CD4-positive, alpha-beta T cell treated with Interleukin-6 at 100 ng/mL for 8 hours (primary cell): ENCODE results near the gene TIMM13.
"Not testable (repeated sequence)": the region's sequence is repeated elsewhere in the genome, so short reads cannot be mapped to it uniquely, and the experiment has no call there.

Source experiments
- DNase-seq: peaks from one replicate; pipeline ENCODE4 v3.0.0-alpha.2; 2020; ENCODE audit warnings: mixed read lengths, low spot score

TIMM13 gene

DNA sequence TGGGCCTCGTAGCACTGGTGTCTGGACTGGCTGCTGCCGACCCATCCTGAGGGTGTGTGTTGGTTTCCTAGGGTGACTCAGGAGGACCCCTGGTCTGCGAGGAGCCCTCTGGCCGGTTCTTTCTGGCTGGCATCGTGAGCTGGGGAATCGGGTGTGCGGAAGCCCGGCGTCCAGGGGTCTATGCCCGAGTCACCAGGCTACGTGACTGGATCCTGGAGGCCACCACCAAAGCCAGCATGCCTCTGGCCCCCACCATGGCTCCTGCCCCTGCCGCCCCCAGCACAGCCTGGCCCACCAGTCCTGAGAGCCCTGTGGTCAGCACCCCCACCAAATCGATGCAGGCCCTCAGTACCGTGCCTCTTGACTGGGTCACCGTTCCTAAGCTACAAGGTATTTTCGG is 13.8 kb downstream of the TIMM13 start:
- DNase-seq, result no peak

DNA sequence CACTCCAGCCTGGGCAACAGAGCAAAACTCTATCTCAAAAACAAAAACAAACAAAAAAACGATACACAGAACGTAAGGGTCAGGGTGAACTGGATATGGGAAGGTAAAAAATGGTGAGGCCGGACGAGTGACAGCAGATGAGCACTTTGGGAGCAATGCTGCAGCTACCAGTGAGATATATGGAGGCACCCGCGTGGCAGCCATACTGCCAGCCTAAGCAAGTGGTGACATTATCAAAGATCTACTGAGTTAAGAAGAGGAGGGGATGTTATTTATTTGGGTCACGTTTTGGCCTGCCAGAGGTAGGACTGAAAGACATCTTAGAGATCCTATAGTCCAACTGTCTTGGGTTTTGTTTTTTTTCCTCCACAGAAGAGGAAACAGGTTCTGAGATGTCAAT is 14.2 kb downstream of the TIMM13 start:
- no peak for DNase-seq

DNA sequence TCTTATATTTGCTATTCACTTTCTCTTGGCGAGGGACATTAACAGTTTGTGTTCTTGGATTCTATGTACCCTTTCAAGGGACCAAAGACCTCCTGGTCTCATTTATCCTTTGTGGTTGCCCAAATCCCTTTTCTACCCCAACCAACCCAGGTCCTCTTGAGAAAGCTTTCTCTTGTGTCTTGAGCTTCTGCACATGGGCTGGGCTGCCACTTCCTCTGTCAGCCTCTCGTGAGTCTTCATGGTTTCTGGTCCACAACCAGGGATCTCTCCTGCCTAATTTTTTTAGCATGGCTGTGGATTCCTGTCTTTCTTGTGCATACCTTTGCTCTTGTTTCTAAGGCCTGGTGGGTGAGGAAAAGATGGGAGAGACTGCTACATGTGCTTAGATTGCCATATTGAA is 14.9 kb downstream of the TIMM13 start:
- DNase-seq, result no peak

DNA sequence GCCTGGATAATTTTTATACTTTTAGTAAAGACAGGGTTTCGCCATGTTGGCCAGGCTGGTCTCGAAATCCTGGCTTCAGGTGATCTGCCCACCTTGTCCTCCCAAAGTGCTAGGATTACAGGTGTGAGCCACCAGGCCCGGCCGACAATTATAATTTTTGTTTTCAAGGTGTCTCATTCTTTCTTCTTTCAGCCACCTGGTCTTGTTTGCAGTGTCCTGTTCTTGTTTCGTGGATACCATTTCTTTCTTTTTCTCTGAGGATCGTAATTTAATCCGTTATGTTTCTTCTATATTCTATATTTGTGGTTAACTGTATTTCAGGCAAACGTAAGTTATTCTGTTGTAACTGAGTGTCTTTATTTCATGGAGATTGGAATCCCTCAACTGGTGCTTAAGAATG is 15.7 kb downstream of the TIMM13 start:
- DNase-seq, result no peak

DNA sequence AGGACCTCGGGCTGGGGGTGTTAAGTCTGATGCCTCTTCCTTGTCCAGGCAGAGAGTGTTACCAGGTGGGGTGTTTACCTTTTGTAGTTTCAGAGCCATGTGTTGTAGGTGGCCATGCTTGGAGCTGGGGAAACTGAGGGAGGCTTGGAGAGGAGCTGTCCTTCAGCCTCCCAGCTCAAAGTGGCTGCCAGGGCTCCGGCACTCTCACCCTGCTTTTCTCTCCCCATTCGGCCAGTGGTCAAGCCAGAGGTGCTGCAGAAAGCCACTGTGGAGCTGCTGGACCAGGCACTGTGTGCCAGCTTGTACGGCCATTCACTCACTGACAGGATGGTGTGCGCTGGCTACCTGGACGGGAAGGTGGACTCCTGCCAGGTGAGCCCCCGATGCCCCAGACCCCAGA is 17.4 kb downstream of the TIMM13 start:
- no peak for DNase-seq

DNA sequence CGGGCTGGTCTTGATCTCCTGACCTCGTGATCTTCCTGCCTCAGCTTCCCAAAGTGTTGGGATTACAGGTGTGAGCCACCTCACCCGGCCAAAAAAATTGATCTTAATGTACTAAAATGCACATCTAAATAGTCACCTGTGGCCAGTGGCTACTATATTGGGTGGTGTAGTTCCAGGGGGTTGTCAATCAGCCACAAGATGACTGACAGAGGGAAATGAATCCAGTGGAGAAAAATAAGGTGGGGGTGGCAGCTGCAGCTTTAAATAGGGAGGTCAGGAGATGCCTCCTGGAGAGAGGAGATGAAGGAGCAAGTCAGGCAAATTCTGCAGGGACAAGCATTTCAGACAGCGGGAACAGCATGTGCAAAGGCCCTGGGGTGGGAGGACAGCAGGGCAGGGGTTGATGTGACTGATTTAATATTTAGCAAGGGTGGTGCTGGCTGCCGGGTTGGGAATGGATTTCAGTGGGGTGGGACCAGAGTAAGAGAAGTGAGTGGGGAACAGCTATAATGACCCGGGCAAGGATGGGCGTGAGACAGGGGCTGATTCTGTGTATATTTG is 18.0 kb downstream of the TIMM13 start:
- no peak for DNase-seq

DNA sequence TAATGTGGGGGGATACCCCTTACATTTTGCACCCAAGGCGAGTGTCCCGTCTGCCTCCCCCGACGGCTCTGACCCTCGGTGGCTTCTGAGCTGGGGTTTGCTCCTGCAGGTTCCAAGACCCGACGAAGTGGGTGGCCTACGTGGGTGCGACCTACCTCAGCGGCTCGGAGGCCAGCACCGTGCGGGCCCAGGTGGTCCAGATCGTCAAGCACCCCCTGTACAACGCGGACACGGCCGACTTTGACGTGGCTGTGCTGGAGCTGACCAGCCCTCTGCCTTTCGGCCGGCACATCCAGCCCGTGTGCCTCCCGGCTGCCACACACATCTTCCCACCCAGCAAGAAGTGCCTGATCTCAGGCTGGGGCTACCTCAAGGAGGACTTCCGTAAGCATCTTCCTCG is 19.1 kb downstream of the TIMM13 start:
- DNase-seq, result no peak

DNA sequence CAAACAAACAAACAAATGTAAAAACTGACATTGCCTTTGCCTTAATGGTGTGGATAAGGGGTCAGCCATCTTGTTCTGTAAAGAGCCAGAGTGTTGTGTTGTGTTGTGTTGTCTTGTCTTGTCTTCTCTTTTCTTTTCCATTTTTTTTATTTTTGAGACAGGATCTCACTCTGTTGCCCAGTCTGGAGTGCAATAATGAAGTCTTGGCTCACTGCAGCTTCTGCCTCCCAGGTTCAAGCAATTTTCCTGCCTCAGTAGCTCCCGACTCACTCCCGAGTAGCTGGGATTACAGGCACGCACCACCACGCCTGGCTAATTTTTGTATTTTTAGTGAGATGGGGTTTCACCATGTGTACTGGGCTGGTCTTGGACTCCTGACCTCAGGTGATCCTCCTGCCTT is 27.8 kb downstream of the TIMM13 start:
- no peak for DNase-seq

DNA sequence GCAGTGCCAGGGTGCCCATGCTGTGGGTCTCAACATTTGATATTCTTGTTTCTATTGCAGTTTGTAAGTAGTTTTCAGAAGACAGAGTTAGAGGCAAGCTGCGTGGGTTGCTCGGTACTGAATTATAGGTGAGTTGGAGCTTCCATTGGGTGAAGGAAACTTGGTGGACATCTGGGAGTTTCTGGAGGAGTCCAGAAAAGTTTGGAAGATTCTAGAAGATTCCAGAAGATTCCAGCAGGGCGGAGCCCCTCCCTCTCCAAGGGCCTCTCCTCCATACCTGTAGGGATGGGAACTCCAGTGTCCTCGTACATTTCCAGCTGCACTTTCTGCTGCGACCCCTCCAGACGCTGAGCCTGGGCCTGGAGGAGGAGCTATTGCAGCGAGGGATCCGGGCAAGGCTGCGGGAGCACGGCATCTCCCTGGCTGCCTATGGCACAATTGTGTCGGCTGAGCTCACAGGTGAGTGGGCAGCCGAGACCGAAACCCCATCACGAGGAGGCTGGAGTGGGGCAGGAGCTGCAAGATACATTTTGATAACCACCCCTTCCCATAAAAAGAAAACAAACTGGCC is 28.6 kb downstream of the TIMM13 start:
- DNase-seq, result no peak

DNA sequence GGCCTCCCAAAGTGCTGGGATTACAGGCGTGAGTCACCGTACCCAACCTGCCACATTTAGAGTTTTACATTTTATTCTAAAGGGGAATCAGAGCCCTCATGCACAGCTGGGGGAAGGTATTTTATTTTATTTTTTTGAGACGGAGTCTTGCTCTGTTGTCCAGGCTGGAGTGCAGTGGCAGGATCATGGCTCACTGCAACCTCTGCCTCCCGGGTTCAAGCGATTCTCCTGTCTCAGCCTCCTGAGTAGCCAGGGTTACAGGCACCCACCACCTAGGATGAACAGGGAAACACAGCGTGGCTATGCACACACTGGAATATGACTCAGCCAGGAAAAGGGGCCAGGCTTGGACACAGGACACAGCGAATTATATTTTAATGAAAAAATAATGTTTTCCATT is 30.2 kb downstream of the TIMM13 start:
- DNase-seq, result not testable (repeated sequence)

DNA sequence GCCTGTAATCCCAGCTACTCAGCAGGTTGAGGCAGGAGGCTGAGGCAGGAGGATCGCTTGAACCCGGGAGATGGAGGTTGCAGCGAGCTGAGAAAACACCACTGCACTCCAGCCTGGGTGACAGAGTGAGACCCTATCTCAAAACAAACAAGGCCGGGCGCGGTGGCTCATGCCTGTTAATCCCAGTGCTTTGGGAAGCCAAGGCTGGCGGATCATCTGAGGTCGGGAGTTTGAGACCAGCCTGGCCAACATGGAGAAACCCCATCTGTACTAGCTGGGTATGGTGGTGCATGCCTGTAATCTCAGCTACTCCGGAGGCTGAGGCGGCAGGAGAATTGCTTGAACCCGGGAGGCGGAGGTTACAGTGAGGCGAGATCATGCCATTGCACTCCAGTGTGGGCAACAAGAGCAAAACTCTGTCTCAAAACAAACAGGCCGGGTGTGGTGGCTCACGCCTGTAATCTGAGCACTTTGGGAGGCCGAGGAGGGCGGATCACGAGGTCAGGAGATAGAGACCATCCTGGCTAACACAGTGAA is 32.0 kb downstream of the TIMM13 start:
- not testable (repeated sequence) for DNase-seq

DNA sequence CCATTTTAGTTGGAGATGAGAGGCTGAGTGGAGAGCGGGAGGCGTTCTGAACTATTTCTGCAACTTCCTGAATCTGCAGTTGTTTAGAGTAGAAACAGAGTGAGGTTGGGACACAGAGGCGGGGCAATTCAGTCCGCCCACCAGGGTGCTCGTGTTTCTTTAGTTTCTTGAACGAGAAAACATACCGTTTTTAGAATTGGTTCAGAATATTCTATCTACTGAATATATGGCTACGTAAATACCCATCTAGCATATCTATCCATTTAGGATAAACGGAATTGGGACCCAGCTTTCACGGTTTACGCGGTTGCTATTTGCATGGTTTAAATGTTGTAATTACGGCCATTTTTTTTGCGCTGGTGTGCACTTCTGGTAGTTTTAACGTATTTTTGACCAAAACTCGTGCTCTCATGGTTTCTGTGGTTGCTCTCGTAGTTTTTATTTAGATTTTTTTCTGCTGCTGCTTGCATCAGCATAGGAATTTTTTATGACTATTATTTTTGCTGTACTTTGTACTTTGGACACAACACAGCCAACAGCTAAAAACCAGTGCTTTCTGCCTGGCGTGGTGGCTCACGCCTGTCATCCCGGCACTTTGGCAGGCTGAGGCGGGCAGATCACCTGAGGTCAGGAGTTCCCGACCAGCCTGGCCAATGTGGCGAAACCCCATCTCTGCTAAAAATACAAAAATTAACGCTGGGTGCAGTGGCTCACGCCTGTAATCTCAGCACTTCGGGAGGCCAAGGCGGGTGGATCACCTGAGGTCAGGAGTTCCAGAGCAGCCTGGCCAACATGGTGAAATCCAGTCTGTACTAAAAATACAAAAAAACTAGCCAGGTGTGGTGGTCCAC is 32.7 kb downstream of the TIMM13 start:
- DNase-seq, result no peak

DNA sequence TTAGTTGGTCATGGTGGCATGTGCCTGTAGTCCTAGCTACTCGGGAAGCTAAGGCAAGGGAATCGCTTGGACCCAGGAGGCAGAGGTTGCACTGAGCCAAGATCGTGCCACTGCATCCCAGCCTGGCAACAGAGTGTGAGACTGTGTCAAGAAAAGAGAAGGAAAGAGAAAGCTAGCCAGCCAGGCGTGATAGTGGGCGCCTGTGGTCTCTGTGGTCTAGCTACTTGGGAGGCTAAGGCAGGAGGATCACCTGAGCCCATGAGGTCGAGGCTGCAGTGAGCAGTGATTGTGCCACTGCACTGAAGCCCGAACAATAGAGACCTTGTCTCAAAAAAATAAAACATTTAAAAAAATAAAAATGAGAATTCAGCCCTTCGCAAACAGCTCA is 33.3 kb downstream of the TIMM13 start:
- no peak for DNase-seq

DNA sequence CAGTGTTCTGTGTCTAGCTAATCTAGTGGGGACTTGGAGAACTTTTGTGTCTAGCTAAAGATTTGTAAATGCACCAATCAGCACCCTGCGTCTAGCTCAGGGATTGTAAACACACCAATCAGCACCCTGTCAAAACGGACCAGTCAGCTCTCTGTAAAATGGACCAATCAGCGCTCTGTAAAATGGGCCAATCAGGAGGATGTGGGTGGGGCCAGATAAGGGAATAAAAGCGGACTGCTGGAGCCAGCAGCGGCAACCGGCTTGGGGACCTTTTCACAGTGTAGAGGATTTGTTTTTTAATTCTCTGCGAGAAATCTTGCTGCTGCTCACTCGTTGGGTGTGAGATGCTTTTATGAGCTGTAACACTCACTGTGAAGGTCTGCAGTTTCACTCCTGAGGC is 34.5 kb downstream of the TIMM13 start:
- not testable (repeated sequence) for DNase-seq

DNA sequence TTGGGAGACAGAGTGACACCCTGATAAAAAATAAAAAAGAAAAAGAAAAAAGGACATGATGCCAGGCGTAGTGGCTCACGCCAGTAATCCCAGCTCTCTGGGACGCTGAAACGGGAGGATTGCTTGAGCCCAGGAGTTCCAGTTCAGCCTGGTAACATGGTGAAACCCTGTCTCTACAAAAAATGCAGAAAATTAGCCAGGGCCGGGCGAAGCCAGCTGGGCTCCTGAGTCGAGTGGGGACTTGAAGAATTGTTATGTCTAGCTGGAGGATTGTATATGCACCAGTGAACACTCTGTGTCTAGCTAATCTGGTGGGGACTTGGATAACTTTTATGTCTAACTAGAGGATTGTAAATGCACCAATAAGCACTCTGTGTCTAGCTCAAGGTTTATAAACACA is 35.0 kb downstream of the TIMM13 start:
- DNase-seq, result no peak

DNA sequence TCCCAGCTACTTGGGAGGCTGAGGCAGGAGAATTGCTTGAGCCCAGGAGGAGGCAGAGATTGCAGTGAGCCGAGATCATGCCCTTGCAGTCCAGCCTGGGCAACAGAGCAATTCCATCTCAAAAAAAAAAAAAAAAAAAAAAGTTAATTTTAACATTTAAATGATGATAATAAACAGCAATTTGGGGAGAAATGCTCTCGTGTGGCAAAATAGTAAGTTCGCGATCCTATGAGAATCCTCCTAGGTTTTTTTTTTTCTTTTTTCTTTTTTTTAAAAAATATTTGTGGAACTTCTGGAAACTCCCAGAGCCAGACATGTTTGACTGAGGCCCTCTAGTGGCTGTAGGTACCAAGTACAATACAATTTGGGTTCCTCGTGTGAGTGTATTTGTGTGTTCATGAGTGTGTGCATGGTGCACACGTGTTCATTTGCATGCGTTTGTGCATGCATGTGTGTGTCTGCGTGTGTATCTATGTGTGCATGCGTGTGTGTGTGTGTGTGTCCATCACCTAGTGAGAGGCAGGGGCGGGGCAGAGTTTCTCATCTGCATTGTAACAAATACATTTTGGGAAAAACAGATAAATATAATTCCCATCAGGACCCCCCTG is 36.2 kb downstream of the TIMM13 start:
- DNase-seq, result peak; percentile 67

DNA sequence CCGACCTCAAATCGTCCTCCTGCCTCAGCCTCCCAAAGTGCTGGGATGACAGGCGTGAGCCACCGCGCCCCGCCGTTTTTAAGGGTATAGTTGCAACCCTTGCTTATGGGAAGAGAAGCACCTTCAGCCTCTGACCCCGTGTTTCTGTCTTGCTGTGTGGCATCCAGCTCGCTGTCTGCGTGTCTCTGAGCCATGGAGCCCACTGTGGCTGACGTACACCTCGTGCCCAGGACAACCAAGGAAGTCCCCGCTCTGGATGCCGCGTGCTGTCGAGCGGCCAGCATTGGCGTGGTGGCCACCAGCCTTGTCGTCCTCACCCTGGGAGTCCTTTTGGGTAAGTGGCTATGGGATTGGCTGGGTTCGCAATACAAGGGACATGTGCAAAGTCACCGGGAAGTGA is 37.8 kb downstream of the TIMM13 start:
- no peak for DNase-seq

DNA sequence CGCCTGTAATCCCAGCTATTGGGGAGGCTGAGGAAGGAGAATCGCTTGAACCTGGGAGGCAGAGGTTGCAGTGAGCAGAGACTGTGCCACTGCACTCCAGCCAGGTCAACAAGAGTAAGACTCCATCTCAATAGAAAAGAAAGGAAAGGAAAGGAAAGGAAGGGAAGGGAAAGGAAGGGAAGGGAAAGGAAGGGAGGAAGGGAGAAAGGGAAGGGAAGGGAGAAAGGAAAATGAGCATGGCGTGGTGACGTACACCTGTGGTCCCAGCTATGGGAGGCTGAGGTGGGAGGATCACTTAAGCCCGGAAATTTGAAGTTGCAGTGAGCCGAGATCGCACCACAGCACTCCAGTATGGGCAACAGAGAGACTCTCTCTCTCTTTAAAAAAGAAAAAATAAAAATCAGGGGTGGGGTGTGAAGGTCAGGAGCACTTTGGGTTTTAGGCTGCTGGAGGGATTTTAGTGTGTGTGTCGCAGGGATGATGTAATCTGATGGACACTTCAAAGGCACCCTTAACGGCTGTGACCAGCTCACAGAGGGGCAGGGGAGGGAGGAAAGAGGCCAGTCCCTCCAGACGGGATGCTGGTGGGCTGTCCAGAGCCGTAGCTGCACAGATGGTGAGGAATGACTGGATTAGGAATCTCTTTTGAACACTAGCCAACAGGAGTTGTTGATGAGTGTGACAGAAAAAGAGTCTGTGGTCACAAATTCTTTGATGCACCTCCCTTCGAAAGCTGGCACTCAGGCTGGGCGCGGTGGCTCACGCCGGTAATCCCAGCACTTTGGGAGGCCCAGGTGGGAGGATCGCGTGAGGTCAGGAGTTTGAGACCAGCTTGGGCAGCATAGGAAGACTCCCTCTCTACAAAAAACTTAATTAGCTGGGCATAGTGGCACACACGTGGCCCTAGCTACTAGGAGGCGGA is 39.8 kb downstream of the TIMM13 start:
- DNase-seq, result no peak

DNA sequence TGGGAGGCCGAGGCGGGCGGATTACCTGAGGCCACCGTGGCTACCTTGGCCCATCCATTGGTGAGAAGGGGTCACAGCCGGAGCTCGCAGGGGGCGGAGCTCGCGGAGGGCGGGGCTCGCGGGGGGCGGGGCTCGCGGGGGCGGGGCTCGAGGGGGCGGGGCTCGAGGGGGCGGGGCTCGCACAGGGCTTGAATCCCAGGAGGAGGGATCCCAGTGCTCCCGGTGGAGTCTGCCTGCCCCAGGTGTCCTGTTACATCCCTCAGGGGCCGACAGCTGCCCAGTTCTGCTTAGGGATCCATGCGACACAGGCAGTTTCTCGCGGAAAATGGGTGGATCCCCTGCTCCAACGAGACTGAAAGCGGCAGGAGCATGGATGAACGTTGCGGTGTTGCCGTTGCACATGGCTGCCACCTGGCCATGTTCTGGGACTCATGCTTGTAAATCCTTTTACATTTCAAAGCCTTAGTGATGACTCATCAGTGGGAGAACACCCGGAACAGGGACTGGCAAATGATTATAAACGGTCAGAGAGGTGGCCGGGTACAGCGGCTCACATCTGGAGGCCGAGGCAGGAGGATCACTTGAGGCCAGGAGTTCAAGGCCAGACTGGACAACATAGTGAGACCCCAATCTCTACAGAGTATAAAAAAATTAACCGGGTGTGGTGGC is 42.2 kb downstream of the TIMM13 start:
- DNase-seq, result no peak

DNA sequence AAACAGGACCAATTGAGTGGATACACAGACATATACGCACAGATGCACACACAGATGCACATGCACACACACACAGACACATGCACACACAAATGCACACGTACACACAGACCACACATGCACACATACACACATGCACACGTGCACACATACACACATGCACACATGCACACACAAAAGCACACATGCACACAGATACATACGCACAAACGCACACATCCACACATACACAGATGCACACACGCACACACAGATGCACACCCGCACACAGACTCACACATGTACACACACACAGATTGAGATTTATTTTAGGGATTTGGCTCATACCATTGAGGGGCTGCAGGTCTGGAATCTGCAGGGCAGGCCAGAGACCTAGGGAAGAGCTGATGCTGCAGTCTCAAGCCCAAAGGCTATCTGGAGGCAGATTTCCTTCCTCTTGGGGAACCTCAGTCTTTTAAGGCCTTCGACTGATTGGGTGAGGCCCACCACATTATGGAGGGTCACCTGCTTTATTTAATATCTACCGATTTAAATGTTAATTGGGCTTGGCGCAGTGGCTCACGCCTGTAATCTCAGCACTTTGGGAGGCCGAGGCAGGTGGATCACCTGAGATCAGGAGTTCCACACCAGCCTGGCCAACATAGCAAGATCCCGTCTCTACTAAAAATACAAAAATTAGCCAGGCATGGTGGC is 44.7 kb downstream of the TIMM13 start:
- DNase-seq, result no peak
